Suprapubic skin (tissue), 4 donors: ENCODE data around the gene PIGR.

Source experiments
- POLR2A ChIP-seq, 2 donors: fragments of 450-650 bp; IDR thresholded peaks; one replicate each; pipeline ENCODE4 v1.6.1; 2017; ENCODE audit warnings: antibody characterized with exemption in 2 of 2, mild to moderate bottlenecking in 2 of 2, moderate library complexity in 2 of 2
- POLR2AphosphoS5 ChIP-seq, 3 donors: sonication (generic); formaldehyde crosslinking; IDR thresholded peaks; one replicate each; pipeline ENCODE4 v1.6.1; 2017; ENCODE audit warnings: antibody characterized with exemption in 3 of 3
- TF ChIP-seq, protein P1 (sequence below), 2 donors: fragments of 200-600 bp in 1 of 2; fragments of 450-650 bp in 1 of 2; sonication (generic) in 1 of 2; IDR thresholded peaks; one replicate each; pipeline ENCODE4 v1.5.1; 2016 to 2019; ENCODE audit warnings: antibody characterized with exemption in 2 of 2, mild to moderate bottlenecking in 1 of 2, moderate library complexity in 1 of 2

DNA sequence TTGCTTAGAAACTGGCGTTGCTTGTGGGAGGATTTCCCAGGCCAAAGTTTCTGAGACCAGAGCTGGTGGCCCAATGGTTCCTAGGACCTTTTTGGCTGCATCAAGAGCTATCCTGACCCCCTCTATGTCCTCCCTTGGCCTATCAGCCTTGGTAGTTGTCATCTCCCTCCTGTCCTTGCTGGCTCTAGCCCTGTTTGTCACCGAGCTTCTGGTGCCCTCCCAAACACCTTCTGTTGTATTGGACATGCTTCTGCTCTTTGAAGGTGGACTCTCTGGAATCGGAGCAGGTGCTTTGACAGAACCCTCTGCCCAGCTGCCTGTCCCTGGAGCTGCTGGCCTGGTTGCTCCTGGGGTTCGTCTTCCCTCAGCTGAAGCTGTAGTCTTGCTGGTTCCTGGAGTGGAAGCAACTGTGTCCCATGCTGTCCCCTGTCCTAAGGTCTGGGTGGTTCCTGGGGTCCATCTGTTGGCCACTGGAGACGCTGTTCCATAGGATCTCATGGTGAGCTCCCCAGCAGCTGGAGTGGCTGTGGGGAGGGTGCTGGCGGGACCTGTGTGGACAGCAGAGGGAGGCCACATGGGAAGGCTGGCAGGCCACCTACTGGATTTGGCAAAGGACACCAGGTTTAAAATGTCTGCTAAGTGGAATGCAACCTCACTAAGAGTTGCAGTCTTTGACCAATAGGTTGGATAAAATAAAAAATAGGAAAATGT is 14.6 kb upstream of the PIGR start:
- TF ChIP-seq, protein P1, sequence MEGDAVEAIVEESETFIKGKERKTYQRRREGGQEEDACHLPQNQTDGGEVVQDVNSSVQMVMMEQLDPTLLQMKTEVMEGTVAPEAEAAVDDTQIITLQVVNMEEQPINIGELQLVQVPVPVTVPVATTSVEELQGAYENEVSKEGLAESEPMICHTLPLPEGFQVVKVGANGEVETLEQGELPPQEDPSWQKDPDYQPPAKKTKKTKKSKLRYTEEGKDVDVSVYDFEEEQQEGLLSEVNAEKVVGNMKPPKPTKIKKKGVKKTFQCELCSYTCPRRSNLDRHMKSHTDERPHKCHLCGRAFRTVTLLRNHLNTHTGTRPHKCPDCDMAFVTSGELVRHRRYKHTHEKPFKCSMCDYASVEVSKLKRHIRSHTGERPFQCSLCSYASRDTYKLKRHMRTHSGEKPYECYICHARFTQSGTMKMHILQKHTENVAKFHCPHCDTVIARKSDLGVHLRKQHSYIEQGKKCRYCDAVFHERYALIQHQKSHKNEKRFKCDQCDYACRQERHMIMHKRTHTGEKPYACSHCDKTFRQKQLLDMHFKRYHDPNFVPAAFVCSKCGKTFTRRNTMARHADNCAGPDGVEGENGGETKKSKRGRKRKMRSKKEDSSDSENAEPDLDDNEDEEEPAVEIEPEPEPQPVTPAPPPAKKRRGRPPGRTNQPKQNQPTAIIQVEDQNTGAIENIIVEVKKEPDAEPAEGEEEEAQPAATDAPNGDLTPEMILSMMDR (IDR thresholded peaks at IDR 0.05): no peak
- TF ChIP-seq POLR2AphosphoS5 (IDR thresholded peaks at IDR 0.05): no peak
- TF ChIP-seq POLR2A (IDR thresholded peaks at IDR 0.05): no peak
